Neural crest cell (in vitro differentiated cells): ENCODE results near the gene OCA2. TPM values are rescaled to one million over a fixed set of nuclear protein-coding genes. Genes with fewer than 3 reads are reported as not detected.

Experiments used
- DNase-seq: peaks from one replicate; pipeline ENCODE4 v3.0.0; 2021; ENCODE audit warnings: low read depth, mixed read lengths, low spot score
- H3K27ac Mint-ChIP-seq: one replicate; pipeline ENCODE4 v1.8.0; 2021; ENCODE audit warnings: mild to moderate bottlenecking, mixed read lengths; ENCODE audit not compliant: unreplicated experiment
- H3K27me3 Mint-ChIP-seq: 2 replicates; pipeline ENCODE4 v1.8.0; 2021; ENCODE audit warnings: low read depth, mild to moderate bottlenecking, mixed read lengths
- H3K36me3 Mint-ChIP-seq: 2 replicates; pipeline ENCODE4 v1.8.0; 2021; ENCODE audit warnings: low read depth, mild to moderate bottlenecking, mixed read lengths
- H3K4me1 Mint-ChIP-seq: 2 replicates; pipeline ENCODE4 v1.8.0; 2021; ENCODE audit warnings: mixed read lengths
- H3K4me3 Mint-ChIP-seq: one replicate; pipeline ENCODE4 v1.8.0; 2021; ENCODE audit warnings: mild to moderate bottlenecking, mixed read lengths
- H3K9me3 Mint-ChIP-seq: 2 replicates; pipeline ENCODE4 v1.8.0; 2021; ENCODE audit warnings: mixed read lengths
- CTCF ChIP-seq: fragments of 200-600 bp; sonication (generic); conservative IDR thresholded peaks from 2 replicates; pipeline ENCODE4 v1.5.0; 2021; ENCODE audit warnings: antibody characterized with exemption, mild to moderate bottlenecking
- total RNA-seq: library from RNA; stranded (reverse); gene quantifications from 2 replicates; pipeline ENCODE4 v1.2.1, GENCODE V29; 2021

OCA2 gene
- total RNA-seq, 1 donor from 2014 or later, result 0.19 TPM

GRCh38 chr15:28133281-28133680, 34.2 kb upstream of the OCA2 start:
- Mint-ChIP-seq H3K9me3 (no peaks in the 10 kb centered on the region), H3K4me3 (no peak overlapping the region), H3K36me3 (peaks cover 19% of the 10 kb centered on the region), H3K27ac (no peak overlapping the region), H3K27me3 (no peaks in the 10 kb centered on the region), H3K4me1 (no peaks in the 10 kb centered on the region)
- DNase-seq, result no peak
- TF ChIP-seq CTCF, result no peak

DNA sequence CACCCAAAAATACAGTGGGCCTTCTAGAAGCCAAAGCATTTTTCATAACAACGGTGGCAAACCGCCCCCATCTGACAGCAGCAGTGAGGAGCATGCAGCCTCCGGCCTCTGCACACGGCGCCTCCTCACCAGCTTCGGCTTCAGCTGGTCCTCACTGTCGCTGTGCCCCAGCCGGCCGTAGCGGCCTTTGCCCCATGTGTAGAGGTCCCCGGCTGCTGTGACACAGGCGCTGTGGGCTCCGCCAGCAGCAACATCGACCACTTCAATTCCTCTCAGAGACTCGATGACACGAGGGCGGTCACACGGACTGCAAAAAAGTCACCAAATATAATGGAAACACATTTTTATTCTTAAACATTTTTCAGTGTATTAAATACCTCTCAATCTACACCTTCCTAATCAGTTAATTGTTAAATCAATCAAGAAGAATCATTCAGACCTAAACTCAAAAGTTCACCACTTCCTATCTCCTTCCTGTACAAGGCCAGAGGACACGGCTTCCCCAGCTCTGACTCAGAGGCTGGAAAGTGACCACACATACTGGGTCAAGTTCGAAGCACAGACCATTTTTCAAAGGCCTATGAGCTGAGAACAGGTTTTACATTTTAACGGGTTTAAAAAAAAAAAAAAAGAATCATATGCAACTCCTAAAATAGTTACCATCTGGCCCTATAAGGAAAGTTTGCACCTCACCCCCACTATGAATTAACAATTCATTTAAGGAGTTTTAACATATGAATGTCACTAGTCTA, 33.6 kb upstream of the OCA2 start:
- no peak for TF ChIP-seq CTCF
- Mint-ChIP-seq H3K9me3 (no peaks in the 10 kb centered on the region), H3K36me3 (peaks cover 19% of the 10 kb centered on the region), H3K27me3 (no peaks in the 10 kb centered on the region), H3K27ac (no peak overlapping the region), H3K4me3 (no peak overlapping the region), H3K4me1 (no peaks in the 10 kb centered on the region)
- no peak for DNase-seq

DNA sequence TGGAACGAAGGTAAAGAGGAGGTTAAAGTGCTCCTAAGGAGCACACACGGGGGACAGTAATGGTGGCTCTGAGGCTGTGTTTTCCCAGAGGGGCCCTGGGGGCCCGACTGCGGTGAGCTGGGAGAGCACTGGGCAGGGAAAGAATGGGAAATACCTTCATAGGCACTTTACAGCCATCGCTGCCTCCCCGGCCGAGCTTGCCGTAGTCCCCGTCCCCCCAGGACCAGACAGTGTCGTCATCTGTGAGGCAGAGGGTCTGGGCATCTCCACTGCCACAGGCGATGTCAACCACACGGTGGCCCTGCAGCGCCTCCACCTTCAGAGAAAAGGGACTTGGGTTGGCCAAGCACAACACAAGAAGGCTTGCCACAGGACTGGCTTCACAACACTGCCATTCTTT, 32.8 kb upstream of the OCA2 start:
- Mint-ChIP-seq H3K36me3 (peaks cover 16% of the 10 kb centered on the region), H3K9me3 (no peaks in the 10 kb centered on the region), H3K4me1 (no peaks in the 10 kb centered on the region), H3K4me3 (no peak overlapping the region), H3K27me3 (no peaks in the 10 kb centered on the region), H3K27ac (no peak overlapping the region)
- no peak for DNase-seq
- no peak for TF ChIP-seq CTCF

DNA sequence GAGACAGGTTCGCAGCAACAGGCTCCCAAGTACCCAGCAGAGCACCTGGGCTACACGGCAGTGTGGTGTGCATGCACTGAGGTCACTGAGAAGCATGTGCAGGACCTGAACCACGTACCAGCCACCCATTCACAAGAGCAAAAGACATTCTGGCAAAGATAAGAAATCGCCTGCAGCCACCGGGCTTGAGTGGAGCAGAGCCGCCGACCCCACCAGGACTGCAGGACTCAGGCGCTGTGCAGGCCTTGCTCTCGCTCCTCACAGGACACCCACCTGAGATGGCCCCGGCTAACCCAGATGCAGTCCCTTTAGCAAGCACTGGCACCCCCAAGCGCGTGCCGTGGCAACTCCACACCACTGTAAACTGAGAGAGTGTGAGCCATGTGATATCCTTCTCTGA, 32.3 kb upstream of the OCA2 start:
- no peaks in the 10 kb centered on the region for H3K4me1 Mint-ChIP-seq
- no peaks in the 10 kb centered on the region for H3K9me3 Mint-ChIP-seq
- DNase-seq, result no peak
- no peak overlapping the region for H3K27ac Mint-ChIP-seq
- H3K27me3 Mint-ChIP-seq, result no peaks in the 10 kb centered on the region
- peaks cover 16% of the 10 kb centered on the region for H3K36me3 Mint-ChIP-seq
- no peak overlapping the region for H3K4me3 Mint-ChIP-seq
- TF ChIP-seq CTCF, result no peak

GRCh38 chr15:28130651-28131050, 31.5 kb upstream of the OCA2 start:
- H3K9me3 Mint-ChIP-seq, result no peaks in the 10 kb centered on the region
- peaks cover 16% of the 10 kb centered on the region for H3K36me3 Mint-ChIP-seq
- DNase-seq, result no peak
- no peak overlapping the region for H3K27ac Mint-ChIP-seq
- no peaks in the 10 kb centered on the region for H3K4me1 Mint-ChIP-seq
- H3K4me3 Mint-ChIP-seq, result no peak overlapping the region
- no peak for TF ChIP-seq CTCF
- H3K27me3 Mint-ChIP-seq, result no peaks in the 10 kb centered on the region
